GM06990 (cell line): ENCODE data around the gene SLC29A4.
"Not testable (repeated sequence)": the region's sequence is repeated elsewhere in the genome, so short reads cannot be mapped to it uniquely, and the experiment has no call there.

Experiments used
- DNase-seq: peaks from one replicate; pipeline ENCODE4 v3.0.0-alpha.2; 2011; ENCODE audit not compliant: insufficient read length; ENCODE audit errors: extremely low read depth
- H3K27me3 ChIP-seq: replicated peaks from 2 replicates; pipeline ENCODE4 v1.6.0; 2011; ENCODE audit warnings: low read length; ENCODE audit not compliant: control insufficient read depth, insufficient read depth
- H3K36me3 ChIP-seq: 2 replicates; pipeline ENCODE4 v1.5.1; 2011; ENCODE audit warnings: low read length; ENCODE audit not compliant: control insufficient read depth, insufficient read depth
- H3K4me3 ChIP-seq: replicated peaks from 2 replicates; pipeline ENCODE4 v1.5.1; 2011; ENCODE audit warnings: low read depth, mild to moderate bottlenecking, control low read depth, low read length
- CTCF ChIP-seq: IDR thresholded peaks from 2 replicates; pipeline ENCODE4 v1.5.1; 2011; ENCODE audit warnings: low read length, control low read depth, mild to moderate bottlenecking, inconsistent platforms; ENCODE audit not compliant: insufficient read depth, poor library complexity, severe bottlenecking

The SLC29A4 gene

GRCh38 chr7:5309146-5309545 lies 26.4 kb downstream of the SLC29A4 start:
- peaks cover 9% of the 10 kb centered on the region for H3K36me3 ChIP-seq
- no peak for DNase-seq

GRCh38 chr7:5310822-5311405 lies 28.2 kb downstream of the SLC29A4 start:
- TF ChIP-seq CTCF = no peak
- no peak for DNase-seq
- Histone ChIP-seq H3K27me3 (no peaks in the 10 kb centered on the region), H3K36me3 (peaks cover 12% of the 10 kb centered on the region), H3K4me3 (no peak overlapping the region)

More at GRCh38 chr7:5309146-5309545, 26.4 kb downstream of the SLC29A4 start:
- TF ChIP-seq CTCF = no peak
- no peaks in the 10 kb centered on the region for H3K27me3 ChIP-seq
- H3K4me3 ChIP-seq = no peak overlapping the region

- not testable (repeated sequence) for H3K4me3 ChIP-seq, DNase-seq, H3K27me3 ChIP-seq
- H3K36me3 ChIP-seq = peaks cover 10% of the 10 kb centered on the region
Measured at GRCh38 chr7:5312276-5313070, 29.7 kb downstream of the SLC29A4 start.

DNA sequence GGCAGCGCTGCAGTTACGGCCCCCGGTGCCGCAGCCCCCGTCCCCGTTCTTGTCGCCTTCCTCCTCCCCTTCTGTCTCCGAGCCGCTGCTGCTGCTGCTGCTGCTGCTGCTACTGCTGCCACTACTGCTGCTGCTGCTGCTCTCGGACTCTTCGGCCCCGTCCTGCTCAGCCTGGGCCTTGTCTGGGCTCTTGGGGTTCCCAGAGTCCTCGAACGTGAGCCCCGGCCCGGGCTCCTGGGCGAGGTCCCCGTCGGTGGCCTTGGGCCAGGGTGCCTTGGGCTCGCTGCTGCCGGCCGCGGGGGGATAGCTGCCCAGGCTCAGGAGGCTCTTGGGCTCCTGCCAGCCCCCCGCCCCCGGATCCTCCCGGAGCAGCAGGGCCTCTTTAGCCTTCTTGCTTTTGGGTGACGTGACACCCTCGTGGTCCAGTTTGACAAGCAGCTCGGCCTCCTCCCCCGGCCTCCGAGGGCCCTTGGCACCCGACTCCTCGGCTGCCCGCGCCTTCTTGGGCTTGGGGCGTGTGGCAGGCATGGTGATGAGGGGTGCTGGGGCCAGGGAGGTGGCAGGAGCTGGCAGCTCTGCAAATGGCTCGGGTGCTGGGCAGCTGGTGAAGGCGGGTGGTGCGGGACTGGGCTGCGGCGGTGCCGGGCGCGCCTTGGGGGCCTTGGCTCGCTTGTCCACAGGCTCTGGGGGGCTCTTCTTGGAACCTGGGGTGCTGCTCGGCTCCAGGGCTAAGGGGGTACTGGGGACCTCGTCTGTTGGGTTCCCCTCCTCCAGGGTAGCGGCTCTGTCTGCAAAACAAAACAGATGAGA lies 30.5 kb downstream of the SLC29A4 start:
- not testable (repeated sequence) for H3K4me3 ChIP-seq, DNase-seq, H3K27me3 ChIP-seq, H3K36me3 ChIP-seq

DNA sequence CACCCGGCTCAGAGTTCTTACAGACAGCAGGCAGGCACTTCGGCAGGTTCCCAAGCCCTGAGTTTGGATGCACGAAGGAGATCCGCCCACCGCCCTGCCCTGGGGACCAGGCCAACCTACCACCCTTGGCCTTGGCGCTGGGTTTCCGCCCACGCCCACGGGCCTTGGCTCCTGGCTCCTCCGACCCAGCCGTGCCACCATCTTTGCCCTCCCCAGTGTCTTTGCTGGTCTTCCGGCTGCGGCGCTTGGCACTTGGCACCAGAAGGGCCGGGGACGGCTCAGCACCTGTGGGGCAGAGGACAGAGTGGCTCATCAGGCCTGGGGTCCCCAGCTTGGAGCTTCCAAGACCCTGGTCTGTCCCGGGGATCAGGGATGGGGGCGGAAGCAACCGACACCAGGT lies 32.1 kb downstream of the SLC29A4 start:
- Histone ChIP-seq H3K4me3 (no peak overlapping the region), H3K27me3 (no peaks in the 10 kb centered on the region), H3K36me3 (peaks cover 9% of the 10 kb centered on the region)
- no peak for DNase-seq
- TF ChIP-seq CTCF = no peak

- H3K4me3 ChIP-seq = no peak overlapping the region
- H3K36me3 ChIP-seq = peaks cover 11% of the 10 kb centered on the region
- no peak for DNase-seq
- no peak for TF ChIP-seq CTCF
- H3K27me3 ChIP-seq = no peaks in the 10 kb centered on the region
Measured at GRCh38 chr7:5315761-5316160, 33.0 kb downstream of the SLC29A4 start.

GRCh38 chr7:5318613-5319012 lies 35.9 kb downstream of the SLC29A4 start:
- not testable (repeated sequence) for H3K4me3 ChIP-seq, DNase-seq, H3K27me3 ChIP-seq
- H3K36me3 ChIP-seq = peaks cover 10% of the 10 kb centered on the region
